ENCODE results near the gene MACF1. TPM values are rescaled to one million over a fixed set of nuclear protein-coding genes. Genes with fewer than 3 reads are reported as not detected.

MACF1 gene
- total RNA-seq, 2 donors from 2014 or later, result 107 to 148 TPM

DNA sequence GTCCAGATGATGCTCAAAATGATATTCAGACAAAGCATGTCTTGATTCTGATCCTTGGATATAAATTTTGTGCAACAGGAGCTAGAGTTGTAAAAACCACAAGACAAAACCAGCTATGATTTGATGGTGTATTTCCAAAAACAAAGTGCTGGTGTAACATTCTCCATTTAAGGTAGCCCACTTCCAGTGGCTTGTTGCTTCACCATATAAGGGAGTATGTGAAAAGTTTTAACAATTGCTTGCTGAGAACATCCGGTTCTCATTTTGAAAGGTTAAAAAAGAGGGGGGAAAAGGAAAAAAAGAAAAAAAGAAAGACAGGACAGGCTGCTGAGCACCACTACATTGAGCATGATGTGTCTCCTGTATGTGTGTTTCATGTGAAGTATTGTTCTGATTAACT lies 123.6 kb downstream of the MACF1 start:
- Histone ChIP-seq H3K27ac (no peak overlapping the region), H3K9me3 (no peaks in the 10 kb centered on the region), H3K27me3 (no peaks in the 10 kb centered on the region), H3K4me1 (no peaks in the 10 kb centered on the region), H3K9ac (ENCODE audit: low read depth in 2 of 2, low read length in 2 of 2) (no peak overlapping the region), H3K36me3 (peaks cover 8% of the 10 kb centered on the region), H3K4me3 (no peak overlapping the region)
- no peak for DNase-seq
- TF ChIP-seq CTCF (IDR thresholded peaks at IDR 0.05), result no peak
- intact Hi-C loops (cut with DNase I), result no loop called here

DNA sequence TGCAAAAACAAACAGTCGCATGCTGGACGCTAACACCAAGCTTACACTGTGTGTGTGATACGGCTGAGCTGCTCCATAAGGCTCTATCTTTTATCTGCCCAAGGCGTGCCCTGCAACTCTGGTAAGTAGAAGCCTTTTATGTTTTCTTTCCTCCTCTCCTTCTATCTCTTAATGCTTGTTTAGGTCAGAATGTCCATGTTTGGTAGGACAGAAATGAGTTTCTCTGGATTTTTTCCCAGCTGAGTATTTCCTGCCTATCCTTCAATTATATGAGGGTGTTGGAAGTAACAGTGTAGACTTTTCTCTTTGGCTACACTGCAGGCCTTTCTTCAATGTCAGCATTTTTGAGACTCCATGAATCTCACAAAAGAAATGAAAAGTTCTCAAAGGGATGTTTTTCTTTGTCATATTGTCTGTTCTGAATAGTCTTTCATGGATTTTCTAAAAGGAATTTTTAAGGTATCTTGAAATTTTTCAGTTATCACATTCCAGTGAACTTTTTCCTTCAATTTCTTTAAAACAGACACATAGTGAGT lies 124.2 kb downstream of the MACF1 start:
- no peak for DNase-seq
- Histone ChIP-seq H3K36me3 (peaks cover 8% of the 10 kb centered on the region), H3K4me1 (no peaks in the 10 kb centered on the region), H3K9ac (ENCODE audit: low read depth in 2 of 2, low read length in 2 of 2) (no peak overlapping the region), H3K27ac (no peak overlapping the region), H3K27me3 (no peaks in the 10 kb centered on the region), H3K4me3 (no peak overlapping the region), H3K9me3 (no peaks in the 10 kb centered on the region)
- no peak for TF ChIP-seq CTCF (IDR thresholded peaks at IDR 0.05)
- intact Hi-C loops (cut with DNase I), result no loop called here

GRCh38 chr1:39331647-39332046 lies 127.2 kb downstream of the MACF1 start:
- Histone ChIP-seq H3K27ac (no peak overlapping the region), H3K4me1 (no peaks in the 10 kb centered on the region), H3K4me3 (no peak overlapping the region), H3K27me3 (no peaks in the 10 kb centered on the region), H3K9me3 (no peaks in the 10 kb centered on the region), H3K9ac (ENCODE audit: low read depth in 2 of 2, low read length in 2 of 2) (no peak overlapping the region), H3K36me3 (no peaks in the 10 kb centered on the region)
- DNase-seq, result no peak
- TF ChIP-seq CTCF (IDR thresholded peaks at IDR 0.05), result no peak
- intact Hi-C loops (cut with DNase I), result no loop called here

- H3K36me3 ChIP-seq, result no peaks in the 10 kb centered on the region
Measured at GRCh38 chr1:39332291-39332690, 127.8 kb downstream of the MACF1 start.

DNA sequence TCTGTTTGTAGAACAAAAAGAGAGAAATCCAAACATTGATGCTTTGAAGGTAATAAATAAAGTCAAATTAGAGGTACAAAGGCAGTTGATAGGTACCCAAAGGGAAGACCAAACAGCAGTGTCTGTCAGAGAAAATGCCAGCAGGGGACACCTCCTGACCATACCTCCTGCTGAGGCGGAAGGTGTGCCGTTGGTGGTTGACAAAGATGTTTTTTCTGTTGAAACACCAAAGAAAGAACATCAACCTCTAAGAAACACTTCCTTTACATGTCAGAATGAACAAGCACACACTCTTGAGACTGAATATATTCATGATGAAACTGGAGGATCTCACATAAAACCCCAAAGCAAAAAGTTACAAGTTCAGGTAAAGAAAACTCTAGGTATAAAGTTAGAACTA lies 128.3 kb downstream of the MACF1 start:
- Histone ChIP-seq H3K27ac (no peak overlapping the region), H3K9ac (ENCODE audit: low read depth in 2 of 2, low read length in 2 of 2) (no peak overlapping the region), H3K4me1 (no peaks in the 10 kb centered on the region), H3K4me3 (no peak overlapping the region), H3K27me3 (no peaks in the 10 kb centered on the region), H3K9me3 (no peaks in the 10 kb centered on the region), H3K36me3 (no peaks in the 10 kb centered on the region)
- intact Hi-C loops (cut with DNase I), result no loop called here
- TF ChIP-seq CTCF (IDR thresholded peaks at IDR 0.05), result no peak
- no peak for DNase-seq

More at GRCh38 chr1:39332291-39332690, 127.8 kb downstream of the MACF1 start:
- no peak for DNase-seq
- H3K9ac ChIP-seq (ENCODE audit: low read depth in 2 of 2, low read length in 2 of 2), result no peak overlapping the region
- H3K4me3 ChIP-seq, result no peak overlapping the region
- no peaks in the 10 kb centered on the region for H3K27me3 ChIP-seq
- no peak overlapping the region for H3K27ac ChIP-seq
- H3K9me3 ChIP-seq, result no peaks in the 10 kb centered on the region
- no peak for TF ChIP-seq CTCF (IDR thresholded peaks at IDR 0.05)
- intact Hi-C loops (cut with DNase I), result no loop called here
- H3K4me1 ChIP-seq, result no peaks in the 10 kb centered on the region

Data from colonic mucosa (tissue), 4 donors.